Activated CD4-positive, CD25-positive, alpha-beta regulatory T cell treated with anti-CD3 and anti-CD28 coated beads, Interleukin-2, amount 50 U/mL, for 72 hours (primary cell): ENCODE measurements around the gene CLEC16A.

Experiments
- DNase-seq: peaks from one replicate; pipeline ENCODE4 v3.0.0; 2021

CLEC16A gene

GRCh38 chr16:11188801-11189740 lies 244.7 kb downstream of the CLEC16A start:
- DNase-seq = no peak

GRCh38 chr16:11190588-11191560 lies 246.5 kb downstream of the CLEC16A start:
- no peak for DNase-seq

GRCh38 chr16:11191665-11192064 lies 247.3 kb downstream of the CLEC16A start:
- DNase-seq = no peak

GRCh38 chr16:11193494-11193893 lies 249.1 kb downstream of the CLEC16A start:
- no peak for DNase-seq

DNA sequence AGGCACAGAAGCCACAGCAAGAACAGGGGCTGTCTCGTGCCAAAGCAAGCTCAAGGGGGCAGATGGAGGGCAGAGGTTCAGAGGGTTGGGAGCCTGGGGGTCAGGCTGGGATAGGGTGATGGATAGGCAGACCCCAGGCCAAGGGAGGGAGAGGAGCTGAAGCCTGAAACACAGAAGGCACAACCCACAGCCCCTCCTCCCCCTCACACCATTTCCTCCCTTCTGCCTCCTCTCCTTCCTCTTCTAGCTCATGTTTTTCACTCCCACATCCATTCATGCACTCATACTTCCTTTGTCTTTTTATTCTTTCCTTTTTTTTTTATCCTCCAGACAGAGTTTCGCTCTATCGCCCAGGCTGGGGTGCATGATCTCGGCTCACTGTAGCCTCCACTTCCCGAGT lies 250.5 kb downstream of the CLEC16A start:
- no peak for DNase-seq

DNA sequence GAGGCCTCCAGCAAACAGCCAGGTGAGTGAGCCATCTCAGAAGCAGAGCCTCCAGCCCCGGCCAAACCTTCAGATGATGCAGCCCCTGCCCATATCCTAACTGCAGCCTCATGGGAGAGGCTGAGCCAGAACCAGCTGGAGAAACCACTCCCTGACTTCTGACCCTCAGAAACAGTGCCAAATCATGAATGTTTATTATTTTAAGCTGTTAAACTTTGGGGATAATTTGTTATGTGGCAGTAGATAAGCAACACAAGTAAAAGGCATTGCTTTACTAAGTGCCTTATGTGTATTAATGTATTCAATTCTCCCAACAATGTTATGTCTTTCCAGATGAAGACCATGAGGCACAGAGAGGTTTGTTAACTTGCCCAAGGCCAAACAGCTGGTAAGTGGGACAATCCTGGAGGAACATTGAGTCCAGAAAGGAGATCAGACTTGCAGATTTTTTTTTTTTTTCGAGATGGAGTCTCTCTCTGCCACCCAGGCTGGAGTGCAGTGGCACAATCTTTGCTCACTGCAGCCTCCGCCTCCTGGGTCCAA lies 252.0 kb downstream of the CLEC16A start:
- no peak for DNase-seq

- DNase-seq = no peak
These were observed 254.0 kb downstream of the CLEC16A start for GRCh38 chr16:11198375-11198774.

- DNase-seq = no peak
These were observed 254.5 kb downstream of the CLEC16A start for GRCh38 chr16:11198828-11199227.

DNA sequence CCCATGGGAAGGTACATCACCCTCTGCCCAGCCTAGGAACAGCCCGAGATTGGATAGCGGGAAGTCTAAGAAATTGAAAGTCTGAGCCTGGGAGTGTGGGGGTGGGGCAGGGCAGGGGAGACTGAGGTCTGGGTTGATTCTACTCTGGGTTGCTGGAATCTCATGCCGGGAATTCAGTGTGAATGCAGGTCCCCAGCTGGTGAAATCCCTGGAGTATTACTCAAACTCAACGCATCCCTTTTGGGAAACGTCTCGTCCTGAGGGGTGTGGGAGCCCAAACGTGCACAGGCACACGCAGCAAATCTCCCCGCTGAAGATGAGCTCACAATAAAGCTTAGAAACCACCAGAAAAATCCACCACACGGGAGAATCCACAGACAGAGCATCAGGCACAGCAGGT lies 256.2 kb downstream of the CLEC16A start:
- DNase-seq = no peak

DNA sequence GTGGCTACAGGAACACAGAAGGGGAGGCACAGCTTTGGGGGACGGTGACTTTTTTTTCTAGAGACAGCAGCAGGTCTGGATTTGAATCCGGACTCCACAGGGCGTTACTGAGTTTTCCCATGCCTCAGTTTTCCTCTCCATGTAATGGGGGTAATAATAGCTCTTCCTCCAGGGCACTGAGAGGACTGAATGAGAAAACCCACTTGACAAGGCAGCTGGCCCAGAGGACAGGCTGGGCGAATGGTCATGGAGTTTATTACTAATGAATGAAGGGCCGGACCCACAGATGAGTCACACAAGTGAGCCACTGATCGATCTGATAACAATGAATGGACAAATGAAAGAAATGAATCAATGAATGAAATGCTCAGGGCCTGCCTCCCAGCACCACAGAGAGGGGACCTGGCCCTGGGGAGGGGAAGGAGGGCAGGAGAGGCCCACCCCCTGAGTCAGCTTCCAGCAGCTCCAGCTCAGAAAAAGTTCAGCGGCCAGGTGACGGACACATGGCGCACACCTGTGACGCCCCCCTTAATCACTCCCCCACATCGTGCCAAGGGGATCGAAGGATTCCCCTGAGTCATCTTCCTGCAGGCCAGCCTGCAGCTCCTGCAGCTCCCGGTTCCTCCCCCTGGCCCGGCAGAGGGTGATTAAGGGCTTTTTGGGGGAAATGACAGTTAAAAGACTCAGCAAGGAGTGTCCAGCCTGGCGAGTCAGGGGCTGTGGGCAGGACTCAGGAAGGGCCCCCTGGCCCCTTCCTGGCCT lies 257.3 kb downstream of the CLEC16A start:
- no peak for DNase-seq

DNA sequence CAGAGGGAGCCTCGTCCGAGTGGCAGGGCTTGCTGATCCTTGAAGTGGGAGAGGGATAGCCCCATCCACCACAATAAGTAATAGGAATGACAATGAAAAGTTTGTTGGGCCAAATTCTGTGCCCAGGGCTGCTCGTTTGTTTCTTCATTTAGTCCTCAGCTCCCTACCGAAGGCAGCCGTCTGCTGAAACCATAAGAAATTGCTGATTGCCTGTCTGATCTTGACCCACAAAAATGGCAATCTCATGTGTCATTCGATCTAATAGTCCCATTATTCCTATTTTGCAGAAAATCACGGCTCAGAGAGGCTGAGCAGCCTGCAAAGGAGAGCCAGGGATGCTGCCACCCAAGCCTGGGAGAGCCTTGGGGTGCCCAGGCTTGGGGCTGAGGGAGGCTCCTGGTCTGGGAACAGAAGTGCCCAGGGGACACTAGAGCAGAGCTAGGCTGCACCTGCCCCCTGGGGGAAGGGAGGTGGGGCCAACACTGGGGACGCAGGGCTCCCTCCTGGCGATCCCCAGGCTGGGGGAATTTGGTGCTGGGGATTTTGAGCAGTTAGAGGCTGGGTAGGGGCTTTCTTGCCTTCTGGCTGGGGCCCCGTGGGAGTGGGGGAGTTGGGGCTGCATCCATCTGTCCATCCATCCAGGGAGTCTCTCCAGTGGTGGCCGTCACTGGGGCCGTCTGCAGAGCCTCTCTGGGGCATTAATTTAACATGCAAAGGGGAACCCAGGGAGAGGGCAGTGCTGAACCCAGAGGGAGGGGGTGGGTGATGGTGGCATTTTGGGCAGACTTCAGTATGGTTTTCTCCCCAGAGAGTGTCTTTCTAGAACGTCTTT lies 258.1 kb downstream of the CLEC16A start:
- DNase-seq = no peak

- no peak for DNase-seq
These were observed 258.8 kb downstream of the CLEC16A start for GRCh38 chr16:11203111-11203623.

- no peak for DNase-seq
These were observed 260.2 kb downstream of the CLEC16A start for GRCh38 chr16:11204513-11205047.

GRCh38 chr16:11205065-11205699 lies 260.8 kb downstream of the CLEC16A start:
- DNase-seq = no peak

DNA sequence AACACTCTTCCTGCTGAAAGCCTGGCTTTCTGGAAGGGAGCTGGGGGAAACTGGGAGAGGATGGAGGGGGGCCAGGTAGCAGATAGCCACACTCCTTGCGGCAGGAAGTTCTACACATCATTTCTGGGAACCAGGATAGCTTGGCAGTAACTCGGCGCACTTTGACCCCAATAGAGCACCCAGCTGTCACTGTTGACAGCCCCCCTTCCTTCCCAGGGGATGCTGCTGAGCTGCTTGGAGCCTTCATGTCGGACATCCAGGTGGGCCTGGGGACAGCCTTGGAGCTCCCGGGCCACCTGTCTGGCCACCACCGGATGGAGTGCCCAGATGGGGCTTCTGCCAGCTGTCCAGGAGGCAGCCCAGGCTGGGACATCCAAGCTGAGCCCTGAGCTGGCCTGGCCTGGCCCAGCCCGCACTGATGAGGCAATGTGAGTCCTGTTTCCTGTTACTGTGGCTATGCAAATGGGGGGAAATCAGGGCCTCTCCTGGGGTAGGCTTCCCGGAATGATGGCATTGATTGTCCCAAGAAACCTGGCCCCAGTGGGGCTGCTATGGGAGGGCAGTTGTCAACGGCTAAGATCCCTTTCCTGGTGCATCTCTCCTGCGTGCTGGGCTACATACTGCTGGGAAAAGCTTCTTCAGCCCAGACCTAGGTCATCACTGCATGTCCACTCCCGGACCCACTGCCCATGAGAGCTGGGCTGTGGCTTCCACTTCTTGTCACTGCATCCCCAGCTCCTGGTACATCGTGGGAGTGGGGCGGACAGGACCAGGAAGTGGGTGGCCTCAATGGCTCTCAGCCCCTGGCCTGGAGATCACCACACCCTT lies 261.6 kb downstream of the CLEC16A start:
- DNase-seq = no peak

DNA sequence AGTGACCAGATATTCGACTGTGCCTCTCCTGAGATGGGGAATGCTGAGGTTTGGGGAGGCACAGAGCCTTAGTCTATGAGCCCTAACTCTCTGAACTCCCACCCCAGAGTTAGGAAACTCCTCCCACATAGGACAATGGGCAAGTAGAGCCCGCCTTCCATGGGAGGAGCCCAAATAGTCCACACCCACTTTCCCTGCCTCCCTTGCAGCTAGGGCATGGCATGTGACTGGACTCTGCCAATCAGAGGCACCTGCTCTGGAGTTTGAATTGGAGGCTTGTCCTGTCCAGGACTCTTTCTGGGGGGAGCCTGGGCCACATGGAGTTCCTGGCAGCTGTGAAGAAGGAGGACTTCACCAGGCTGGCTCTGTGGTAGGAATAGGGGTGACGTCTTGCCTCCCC lies 263.3 kb downstream of the CLEC16A start:
- DNase-seq = peak; percentile 46

DNA sequence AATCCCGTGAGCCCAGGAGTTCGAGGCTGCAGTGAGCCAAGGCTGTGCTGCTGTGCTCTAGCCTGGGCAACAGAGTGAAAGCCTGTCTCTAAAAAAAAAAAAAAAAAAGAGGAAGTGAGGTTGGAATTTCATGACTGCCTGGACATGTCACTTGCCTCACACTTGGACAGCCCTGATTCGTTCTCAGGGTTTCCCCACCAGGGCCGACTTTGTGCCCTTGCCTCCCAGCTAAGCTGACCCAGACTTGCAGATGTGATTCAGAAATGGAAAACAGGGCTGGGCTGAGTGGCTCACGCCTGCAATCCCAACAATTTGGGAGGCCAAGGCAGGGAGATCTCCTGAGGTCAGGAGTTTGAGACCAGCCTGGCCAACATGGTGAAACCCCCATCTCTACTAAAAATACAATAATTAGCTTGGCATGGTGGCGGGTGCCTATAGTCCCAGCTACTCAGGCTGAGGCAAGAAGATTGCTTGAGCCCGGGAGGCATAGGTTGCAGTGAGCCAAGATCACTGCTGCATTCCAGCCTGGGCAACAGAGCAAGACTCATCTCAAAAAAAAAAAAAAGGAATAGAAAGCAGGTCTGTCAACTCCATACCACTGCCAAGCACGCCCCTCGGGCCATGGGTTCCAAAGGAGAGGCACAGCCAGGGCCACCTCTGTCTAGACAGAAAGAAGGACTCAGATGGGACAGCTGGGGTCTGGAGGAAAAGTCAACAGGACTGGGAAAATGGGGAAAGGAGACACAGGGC lies 264.7 kb downstream of the CLEC16A start:
- DNase-seq = no peak

GRCh38 chr16:11210260-11210659 lies 265.9 kb downstream of the CLEC16A start:
- DNase-seq = no peak
